GM12864 (cell line): ENCODE data around the gene EIF1.
"Not testable (repeated sequence)": the region's sequence is repeated elsewhere in the genome, so short reads cannot be mapped to it uniquely, and the experiment has no call there.

Source experiments
- DNase-seq: peaks from one replicate; pipeline ENCODE4 v3.0.0-alpha.2; 2011; ENCODE audit warnings: low read depth
- H3K4me3 ChIP-seq: 2 replicates; pipeline ENCODE4 v1.5.1; 2011; ENCODE audit warnings: mild to moderate bottlenecking, low read depth, low read length, control low read depth
- TF ChIP-seq, protein P1 (sequence below): IDR thresholded peaks from 2 replicates; pipeline ENCODE4 v1.5.1; 2011; ENCODE audit warnings: low read depth, mild to moderate bottlenecking, moderate library complexity, low read length, control low read depth, inconsistent platforms; ENCODE audit errors: missing control alignments

The EIF1 gene

DNA sequence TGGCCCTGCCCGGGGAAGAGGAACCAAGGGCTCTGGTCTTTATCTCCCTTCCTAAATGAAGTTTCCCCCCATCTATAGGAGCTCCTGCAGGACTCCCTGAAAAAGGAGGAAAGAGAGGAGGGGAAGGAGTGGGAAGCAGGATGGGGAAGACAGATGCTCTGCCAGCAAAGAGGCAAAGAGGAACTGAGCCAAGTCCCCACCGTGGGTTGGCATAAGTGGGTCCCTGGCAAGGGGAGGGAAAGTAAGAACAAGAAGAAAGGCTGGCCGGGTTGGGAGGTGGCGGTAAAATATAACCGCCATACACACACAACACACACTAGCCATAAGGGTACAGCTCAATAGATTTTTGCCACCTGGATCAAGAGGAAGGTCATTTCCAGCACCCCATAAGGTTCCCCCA lies 6.1 kb upstream of the EIF1 start:
- DNase-seq, result no peak
- no peak overlapping the region for H3K4me3 ChIP-seq
- TF ChIP-seq, protein P1, sequence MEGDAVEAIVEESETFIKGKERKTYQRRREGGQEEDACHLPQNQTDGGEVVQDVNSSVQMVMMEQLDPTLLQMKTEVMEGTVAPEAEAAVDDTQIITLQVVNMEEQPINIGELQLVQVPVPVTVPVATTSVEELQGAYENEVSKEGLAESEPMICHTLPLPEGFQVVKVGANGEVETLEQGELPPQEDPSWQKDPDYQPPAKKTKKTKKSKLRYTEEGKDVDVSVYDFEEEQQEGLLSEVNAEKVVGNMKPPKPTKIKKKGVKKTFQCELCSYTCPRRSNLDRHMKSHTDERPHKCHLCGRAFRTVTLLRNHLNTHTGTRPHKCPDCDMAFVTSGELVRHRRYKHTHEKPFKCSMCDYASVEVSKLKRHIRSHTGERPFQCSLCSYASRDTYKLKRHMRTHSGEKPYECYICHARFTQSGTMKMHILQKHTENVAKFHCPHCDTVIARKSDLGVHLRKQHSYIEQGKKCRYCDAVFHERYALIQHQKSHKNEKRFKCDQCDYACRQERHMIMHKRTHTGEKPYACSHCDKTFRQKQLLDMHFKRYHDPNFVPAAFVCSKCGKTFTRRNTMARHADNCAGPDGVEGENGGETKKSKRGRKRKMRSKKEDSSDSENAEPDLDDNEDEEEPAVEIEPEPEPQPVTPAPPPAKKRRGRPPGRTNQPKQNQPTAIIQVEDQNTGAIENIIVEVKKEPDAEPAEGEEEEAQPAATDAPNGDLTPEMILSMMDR, result no peak

GRCh38 chr17:41683441-41684007 lies 5.2 kb upstream of the EIF1 start:
- TF ChIP-seq, protein P1, result no peak
- no peak overlapping the region for H3K4me3 ChIP-seq
- no peak for DNase-seq

DNA sequence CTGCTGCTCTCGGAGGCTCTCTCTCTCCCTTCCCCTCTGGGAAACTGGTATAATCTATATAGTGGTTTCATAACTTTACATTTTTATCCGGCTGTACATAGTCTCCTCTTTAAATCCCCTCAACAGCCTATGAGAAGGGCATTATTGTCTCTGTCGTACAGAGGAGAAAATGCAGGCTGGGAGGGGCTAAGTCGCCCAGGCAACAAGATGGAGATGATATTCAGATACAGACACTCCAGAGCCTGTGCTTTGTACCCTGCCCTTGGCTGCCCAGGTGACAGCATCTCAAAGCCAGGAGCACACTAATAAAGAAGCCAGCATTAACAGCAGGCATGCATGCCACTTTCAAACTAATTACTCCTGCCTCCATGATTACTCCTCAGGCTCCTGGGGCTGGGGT lies 4.7 kb upstream of the EIF1 start:
- H3K4me3 ChIP-seq, result no peak overlapping the region
- TF ChIP-seq, protein P1, result no peak

GRCh38 chr17:41685753-41686152 lies 2.9 kb upstream of the EIF1 start:
- not testable (repeated sequence) for DNase-seq

More for the DNA sequence above, 4.7 kb upstream of the EIF1 start:
- DNase-seq, result no peak

GRCh38 chr17:41686281-41686680 lies 2.4 kb upstream of the EIF1 start:
- DNase-seq, result no peak
- TF ChIP-seq, protein P1, result no peak
- H3K4me3 ChIP-seq, result no peak overlapping the region

More at GRCh38 chr17:41685753-41686152, 2.9 kb upstream of the EIF1 start:
- not testable (repeated sequence) for H3K4me3 ChIP-seq

DNA sequence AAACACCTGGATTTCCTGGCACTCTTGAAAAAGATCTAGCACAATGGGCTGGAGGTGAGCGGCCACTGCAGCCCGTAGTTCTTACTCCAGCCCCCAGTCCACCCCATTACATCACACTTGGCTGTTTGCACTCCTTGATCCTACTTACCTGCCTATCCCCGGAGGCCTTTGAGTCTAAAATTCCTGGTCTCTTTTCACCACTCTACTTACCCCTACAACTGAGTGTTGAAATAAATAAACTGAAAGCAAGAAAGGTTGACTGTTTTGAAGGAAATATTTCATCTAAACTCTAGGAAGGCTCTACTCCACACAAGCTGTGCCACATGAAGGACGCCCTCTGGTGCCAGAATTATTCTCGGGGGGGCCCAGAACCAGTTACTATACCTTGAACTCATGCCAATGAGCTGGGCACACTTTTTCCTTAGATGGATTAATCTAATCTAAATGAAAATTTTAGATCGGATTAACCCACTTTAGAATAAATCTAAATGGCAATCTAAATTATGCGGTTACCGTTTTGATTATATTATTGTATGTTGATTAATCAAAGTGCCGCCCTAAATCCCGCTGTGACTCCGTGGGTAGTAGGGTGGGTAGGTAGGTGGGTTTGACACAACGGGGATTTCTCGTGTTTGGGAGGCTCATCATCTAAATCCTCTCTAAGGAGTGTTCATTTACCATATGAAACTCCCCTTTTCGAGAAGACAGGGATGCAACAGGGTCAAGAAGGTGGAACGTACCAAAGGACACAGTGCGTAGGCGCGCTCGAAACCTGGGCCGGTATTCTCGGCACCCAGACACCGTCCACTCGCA lies 651 bp upstream of the EIF1 start:
- DNase-seq, result no peak
- TF ChIP-seq, protein P1, result peak; percentile 39
- peak overlapping the region; percentile 96 for H3K4me3 ChIP-seq

- TF ChIP-seq, protein P1, result peak; percentile 75
- H3K4me3 ChIP-seq, result peak overlapping the region; percentile 96
- DNase-seq, result peak; percentile 56
These were observed 1.0 kb downstream of the EIF1 start for GRCh38 chr17:41689497-41690299.
